ENCODE measurements around the gene GMCL1. TPM values are rescaled to one million over a fixed set of nuclear protein-coding genes. Genes with fewer than 3 reads are reported as not detected.

GMCL1 gene
- total RNA-seq, 4 donors from 2014 or later: 11.9 to 15.6 (median 13.4) TPM

GRCh38 chr2:69843993-69844392 is 14.5 kb downstream of the GMCL1 start:
- H3K27me3 ChIP-seq: no peaks in the 10 kb centered on the region
- no peaks in the 10 kb centered on the region for H3K4me1 ChIP-seq
- intact Hi-C loops (cut with DNase I): no loop called here
- no peak overlapping the region for H3K27ac ChIP-seq
- peaks cover 0 to 90% (median 11%) of the 10 kb centered on the region in 3 donors for H3K36me3 ChIP-seq
- no peak overlapping the region for H3K4me3 ChIP-seq
- H3K9me3 ChIP-seq: no peaks in the 10 kb centered on the region
- DNase-seq: no peak
- TF ChIP-seq CTCF (IDR thresholded peaks at IDR 0.05): no peak

- H3K27me3 ChIP-seq: no peaks in the 10 kb centered on the region
- no peaks in the 10 kb centered on the region for H3K4me1 ChIP-seq
- intact Hi-C loops (cut with DNase I): no loop called here
Measured at GRCh38 chr2:69844560-69844959, 15.1 kb downstream of the GMCL1 start.

GRCh38 chr2:69846182-69847067 is 17.0 kb downstream of the GMCL1 start:
- no peak overlapping the region for H3K4me3 ChIP-seq
- no peak for DNase-seq
- H3K27ac ChIP-seq: no peak overlapping the region
- H3K9me3 ChIP-seq: no peaks in the 10 kb centered on the region
- TF ChIP-seq CTCF (IDR thresholded peaks at IDR 0.05) (no peak), POLR2A (IDR thresholded peaks at IDR 0.05) (no peak)
- H3K27me3 ChIP-seq: no peaks in the 10 kb centered on the region
- intact Hi-C loops (cut with DNase I): no loop called here
- no peaks in the 10 kb centered on the region for H3K4me1 ChIP-seq
- H3K36me3 ChIP-seq: peaks cover 0 to 90% (median 11%) of the 10 kb centered on the region in 3 donors
- WGBS, 2 donors: 83 to 84% methylated on average over 9 of the region's 9 CpGs

More at GRCh38 chr2:69844560-69844959, 15.1 kb downstream of the GMCL1 start:
- peaks cover 0 to 90% (median 11%) of the 10 kb centered on the region in 3 donors for H3K36me3 ChIP-seq
- H3K4me3 ChIP-seq: no peak overlapping the region
- H3K27ac ChIP-seq: no peak overlapping the region
- no peaks in the 10 kb centered on the region for H3K9me3 ChIP-seq
- TF ChIP-seq CTCF (IDR thresholded peaks at IDR 0.05) (no peak), POLR2A (IDR thresholded peaks at IDR 0.05) (no peak)
- DNase-seq: no peak
- 85 to 90% methylated on average over 3 of the region's 3 CpGs for WGBS, 2 donors

GRCh38 chr2:69847068-69847828 is 17.8 kb downstream of the GMCL1 start:
- Histone ChIP-seq H3K27me3 (no peaks in the 10 kb centered on the region), H3K9me3 (no peaks in the 10 kb centered on the region), H3K4me3 (no peak overlapping the region), H3K4me1 (no peaks in the 10 kb centered on the region), H3K27ac (no peak overlapping the region), H3K36me3 (peaks cover 0 to 92% (median 11%) of the 10 kb centered on the region in 3 donors)
- TF ChIP-seq CTCF (IDR thresholded peaks at IDR 0.05) (no peak), POLR2A (IDR thresholded peaks at IDR 0.05) (no peak)
- WGBS, 2 donors: 87 to 92% methylated on average over 5 of the region's 5 CpGs
- intact Hi-C loops (cut with DNase I): no loop called here
- no peak for DNase-seq
